Measurements from ENCODE around the gene TULP3.

TULP3 gene

GRCh38 chr12:2933586-2933985, 42.9 kb downstream of the TULP3 start:
- DNase-seq = no peak

- DNase-seq = no peak
Observed at GRCh38 chr12:2934371-2934770, 43.7 kb downstream of the TULP3 start.

- no peak for DNase-seq
Observed at GRCh38 chr12:2936301-2936700, 45.6 kb downstream of the TULP3 start.

GRCh38 chr12:2937500-2937899, 46.8 kb downstream of the TULP3 start:
- no peak for DNase-seq

- DNase-seq = no peak
Observed at GRCh38 chr12:2939191-2939590, 48.5 kb downstream of the TULP3 start.

- DNase-seq = no peak
Observed at GRCh38 chr12:2940564-2940963, 49.9 kb downstream of the TULP3 start.

GRCh38 chr12:2941524-2941923, 50.8 kb downstream of the TULP3 start:
- DNase-seq = no peak

- DNase-seq = peak; percentile 70
Observed at GRCh38 chr12:2944401-2945047, 53.8 kb downstream of the TULP3 start.

- no peak for DNase-seq
Observed at GRCh38 chr12:2949411-2949810, 58.7 kb downstream of the TULP3 start.

GRCh38 chr12:2955888-2956287, 65.2 kb downstream of the TULP3 start:
- DNase-seq = no peak

GRCh38 chr12:2957816-2958431, 67.2 kb downstream of the TULP3 start:
- DNase-seq = no peak

- DNase-seq = peak; percentile 21
Observed at GRCh38 chr12:2958432-2959191, 67.9 kb downstream of the TULP3 start.

GRCh38 chr12:2959192-2959504, 68.5 kb downstream of the TULP3 start, which contains the start of gene TEAD4:
TSS of gene TEAD4 (plus strand) at chr12:2959397.
- DNase-seq = peak; percentile 59

- peak; percentile 53 for DNase-seq
Observed at GRCh38 chr12:2959505-2960389, 69.1 kb downstream of the TULP3 start.

GRCh38 chr12:2960390-2960956, 69.8 kb downstream of the TULP3 start:
- peak; percentile 37 for DNase-seq

GRCh38 chr12:2960996-2961616, 70.4 kb downstream of the TULP3 start:
- no peak for DNase-seq

GRCh38 chr12:2961705-2962104, 71.0 kb downstream of the TULP3 start:
- no peak for DNase-seq

GRCh38 chr12:2963154-2963759, 72.6 kb downstream of the TULP3 start:
- DNase-seq = no peak

GRCh38 chr12:2963760-2964292, 73.1 kb downstream of the TULP3 start:
- no peak for DNase-seq

GRCh38 chr12:2967651-2968050, 77.0 kb downstream of the TULP3 start:
- no peak for DNase-seq

GRCh38 chr12:2970744-2971143, 80.1 kb downstream of the TULP3 start:
- no peak for DNase-seq

- no peak for DNase-seq
Observed at GRCh38 chr12:2973566-2973965, 82.9 kb downstream of the TULP3 start.

All from stimulated activated CD4-positive, alpha-beta T cell treated with anti-CD3 and anti-CD28 coated beads, Interleukin-15, amount 100 ng/mL, for 24 hours (primary cell).